GM12892 (cell line): ENCODE results near the gene SYT2.

Source experiments
- POLR2A ChIP-seq: IDR thresholded peaks from 2 replicates; pipeline ENCODE4 v1.6.1; 2011; ENCODE audit warnings: low read depth, low read length, control low read depth
- TAF1 ChIP-seq: IDR thresholded peaks from 2 replicates; pipeline ENCODE4 v1.6.1; 2011; ENCODE audit warnings: low read depth, mild to moderate bottlenecking, control low read depth, low read length, borderline replicate concordance

DNA sequence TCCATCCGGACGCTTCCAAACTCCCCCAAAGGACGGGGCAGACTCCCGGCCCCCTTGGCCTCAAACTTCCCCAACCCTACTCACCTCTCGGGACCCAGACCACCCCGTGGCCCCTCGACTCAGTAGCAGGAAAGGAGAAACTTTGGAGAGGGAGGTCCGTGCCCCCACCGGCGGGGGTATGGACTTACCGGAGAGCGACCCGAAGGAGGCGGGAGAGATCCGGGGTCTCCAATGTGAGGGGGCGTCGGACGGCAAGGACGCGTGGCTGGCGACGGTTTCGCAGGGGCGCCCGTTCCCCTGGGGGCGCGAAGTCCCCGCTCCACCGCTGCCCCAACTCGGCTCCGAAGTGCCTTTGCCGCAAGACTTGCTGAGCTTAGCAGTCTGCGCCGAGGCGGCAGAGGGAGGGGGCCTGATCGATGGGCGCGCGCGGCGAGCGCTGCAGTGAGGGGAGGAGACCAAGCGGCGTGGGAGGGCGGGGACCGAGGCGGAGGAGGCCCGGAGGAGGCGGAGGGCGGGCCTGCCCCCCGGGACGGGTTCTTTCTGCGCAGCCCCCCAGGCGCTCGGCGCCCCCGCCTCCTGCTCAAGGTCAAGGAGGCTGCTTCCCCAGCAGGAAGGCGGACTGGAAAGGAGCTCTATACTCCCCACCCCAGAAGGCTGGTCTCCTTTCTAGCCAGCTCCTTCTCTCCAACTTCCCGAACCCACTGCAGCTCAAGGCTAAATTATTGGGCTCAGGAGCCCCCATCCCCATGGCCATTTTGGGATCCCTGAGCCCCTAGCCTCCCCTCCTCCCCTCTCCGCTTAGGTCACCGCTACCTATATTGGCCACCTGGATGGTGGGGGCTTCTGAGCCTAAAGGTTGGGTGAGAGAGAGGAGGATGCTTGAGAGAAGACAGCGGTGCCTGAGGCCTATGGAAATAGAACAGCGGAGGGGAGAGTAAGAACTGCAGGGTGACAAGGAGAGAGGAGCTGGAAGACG is at the start of gene SYT2:
- no peak for TF ChIP-seq POLR2A
- no peak for TF ChIP-seq TAF1
